Measurements from ENCODE around the gene DPYSL4.

The DPYSL4 gene

DNA sequence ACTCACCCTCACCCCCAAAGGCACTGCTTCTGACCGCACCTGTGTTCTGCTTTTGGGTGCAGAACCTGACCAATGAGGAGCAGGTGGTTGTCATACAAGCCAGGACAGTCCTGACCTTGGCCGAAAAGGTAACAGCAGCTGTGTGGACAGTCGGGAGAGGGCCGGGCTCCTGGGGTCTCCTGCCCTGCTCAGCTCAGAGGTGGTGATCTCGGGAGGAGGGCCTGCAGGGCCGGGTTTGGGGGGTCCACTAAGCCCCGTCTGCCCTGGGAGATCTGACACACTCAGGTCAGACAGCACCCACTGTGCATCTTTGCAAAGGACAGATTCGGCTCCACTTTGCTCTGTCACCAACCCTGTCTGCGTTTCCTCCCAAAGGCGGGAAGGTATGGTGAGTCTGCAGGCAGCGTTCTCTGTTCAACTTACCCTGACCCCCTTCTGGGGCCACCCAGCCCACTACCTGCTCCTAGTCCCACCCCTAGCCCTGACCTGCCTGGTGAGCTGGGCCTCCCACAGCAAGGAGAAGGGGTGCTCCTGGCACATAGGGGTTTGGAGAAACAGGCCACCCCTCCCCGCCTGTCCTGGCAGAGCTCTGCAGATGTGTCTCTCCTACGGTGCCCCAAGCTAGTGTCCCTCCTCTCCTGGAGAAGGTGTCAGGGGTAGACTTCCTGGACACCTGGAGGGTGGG, 33.7 kb upstream of the DPYSL4 start:
- H3K4me2 ChIP-seq (ENCODE audit: low read length): no peak overlapping the region
- no peaks in the 10 kb centered on the region for H3K4me1 ChIP-seq (ENCODE audit: control insufficient read depth, low read length)
- no peaks in the 10 kb centered on the region for H3F3A ChIP-seq (ENCODE audit: control insufficient read depth, insufficient read depth)
- no peaks in the 10 kb centered on the region for H3K36me3 ChIP-seq (ENCODE audit: control insufficient read depth, low read length)
- TF ChIP-seq CTCF (IDR thresholded peaks at IDR 0.05; ENCODE audit: low read depth, low read length, poor library complexity, severe bottlenecking) (no peak), EZH2phosphoT487 (IDR thresholded peaks at IDR 0.05; ENCODE audit: borderline replicate concordance, low read length) (no peak)
- no peaks in the 10 kb centered on the region for H3K27me3 ChIP-seq (ENCODE audit: control insufficient read depth, low read length)
- no peak overlapping the region for H3K27ac ChIP-seq (ENCODE audit: low read depth, low read length)
- no peaks in the 10 kb centered on the region for H4K20me1 ChIP-seq (ENCODE audit: control insufficient read depth, insufficient read depth, low read depth, low read length)
- H3K9me3 ChIP-seq (ENCODE audit: control insufficient read depth, insufficient read depth, low read length): no peaks in the 10 kb centered on the region
- H3K9me2 ChIP-seq (replicated peaks; ENCODE audit: control insufficient read depth, low read length): no peaks in the 10 kb centered on the region
- H3K4me3 ChIP-seq (ENCODE audit: low read length): no peak overlapping the region
- no peaks in the 10 kb centered on the region for H3K79me2 ChIP-seq (ENCODE audit: control insufficient read depth, low read length)

DNA sequence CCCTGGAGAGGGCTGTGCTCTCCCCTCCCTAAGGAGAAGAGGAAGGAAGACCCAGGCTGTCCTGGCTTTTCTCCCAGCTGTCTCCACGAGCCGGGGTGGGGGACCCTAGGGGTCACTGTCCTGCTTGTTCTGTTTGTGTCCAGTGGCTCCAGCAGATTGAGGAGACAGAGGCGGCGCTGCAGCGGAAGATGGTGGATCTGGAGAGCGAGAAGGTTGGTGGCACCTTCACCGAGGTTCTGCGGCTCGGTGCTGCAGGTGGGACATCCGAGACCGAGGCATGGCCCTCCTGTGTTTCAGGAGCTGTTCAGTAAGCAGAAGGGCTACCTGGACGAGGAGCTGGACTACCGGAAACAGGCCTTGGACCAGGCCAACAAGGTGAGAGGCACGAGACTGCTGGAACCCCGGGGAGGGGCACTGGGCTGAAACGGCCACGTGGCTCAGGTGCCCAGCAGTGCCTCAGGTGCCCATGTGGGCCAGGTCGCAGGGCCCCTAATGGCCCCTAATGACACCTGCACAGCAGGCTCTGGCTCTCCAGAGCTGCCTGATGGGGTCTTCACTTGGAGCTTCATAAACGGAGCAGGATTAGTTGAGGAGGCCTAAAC, 33.0 kb upstream of the DPYSL4 start:
- no peaks in the 10 kb centered on the region for H3K9me2 ChIP-seq (replicated peaks; ENCODE audit: control insufficient read depth, low read length)
- no peaks in the 10 kb centered on the region for H3K36me3 ChIP-seq (ENCODE audit: control insufficient read depth, low read length)
- no peaks in the 10 kb centered on the region for H3K79me2 ChIP-seq (ENCODE audit: control insufficient read depth, low read length)
- H4K20me1 ChIP-seq (ENCODE audit: control insufficient read depth, insufficient read depth, low read depth, low read length): no peaks in the 10 kb centered on the region
- H3K4me1 ChIP-seq (ENCODE audit: control insufficient read depth, low read length): 0 out of 2 replicates have a peak, but pooled peaks cover 3% of the 10 kb centered on the region
- no peaks in the 10 kb centered on the region for H3K9me3 ChIP-seq (ENCODE audit: control insufficient read depth, insufficient read depth, low read length)
- no peak overlapping the region for H3K27ac ChIP-seq (ENCODE audit: low read depth, low read length)
- no peak overlapping the region for H3K4me2 ChIP-seq (ENCODE audit: low read length)
- TF ChIP-seq CTCF (IDR thresholded peaks at IDR 0.05; ENCODE audit: low read depth, low read length, poor library complexity, severe bottlenecking): no peak
- TF ChIP-seq EZH2phosphoT487 (IDR thresholded peaks at IDR 0.05; ENCODE audit: borderline replicate concordance, low read length): no peak
- no peaks in the 10 kb centered on the region for H3F3A ChIP-seq (ENCODE audit: control insufficient read depth, insufficient read depth)
- no peaks in the 10 kb centered on the region for H3K27me3 ChIP-seq (ENCODE audit: control insufficient read depth, low read length)
- no peak overlapping the region for H3K4me3 ChIP-seq (ENCODE audit: low read length)

DNA sequence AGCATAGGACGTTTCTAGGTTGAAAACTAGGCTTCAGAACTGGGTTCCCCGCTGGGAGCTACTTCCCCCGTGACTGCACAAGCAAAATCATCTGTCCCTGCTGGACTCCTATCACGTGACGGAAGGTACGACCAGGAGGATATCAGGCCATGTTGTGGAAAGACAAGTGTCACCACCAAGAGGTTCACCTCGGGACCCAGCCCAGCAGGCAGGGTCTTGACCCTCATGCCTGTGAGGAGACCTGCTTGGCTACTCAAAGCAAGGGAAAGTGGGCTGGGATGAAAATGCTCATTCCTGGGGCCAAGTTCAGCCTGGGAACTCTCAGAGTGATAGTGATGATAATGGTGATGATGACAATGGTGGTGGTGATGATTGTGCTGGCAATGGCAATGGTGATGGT, 32.3 kb upstream of the DPYSL4 start:
- Histone ChIP-seq H3K9me2 (replicated peaks; ENCODE audit: control insufficient read depth, low read length) (no peaks in the 10 kb centered on the region), H3K27ac (ENCODE audit: low read depth, low read length) (no peak overlapping the region), H4K20me1 (ENCODE audit: control insufficient read depth, insufficient read depth, low read depth, low read length) (no peaks in the 10 kb centered on the region), H3F3A (ENCODE audit: control insufficient read depth, insufficient read depth) (no peaks in the 10 kb centered on the region; the same call in 1 of the 2 replicates), H3K79me2 (ENCODE audit: control insufficient read depth, low read length) (no peaks in the 10 kb centered on the region), H3K4me2 (ENCODE audit: low read length) (no peak overlapping the region), H3K4me1 (ENCODE audit: control insufficient read depth, low read length) (peaks cover 10% of the 10 kb centered on the region), H3K27me3 (ENCODE audit: control insufficient read depth, low read length) (no peaks in the 10 kb centered on the region), H3K4me3 (ENCODE audit: low read length) (no peak overlapping the region), H3K36me3 (ENCODE audit: control insufficient read depth, low read length) (no peaks in the 10 kb centered on the region), H3K9me3 (ENCODE audit: control insufficient read depth, insufficient read depth, low read length) (peaks cover 4% of the 10 kb centered on the region; the same call in 1 of the 2 replicates)
- TF ChIP-seq EZH2phosphoT487 (IDR thresholded peaks at IDR 0.05; ENCODE audit: borderline replicate concordance, low read length) (no peak), CTCF (IDR thresholded peaks at IDR 0.05; ENCODE audit: low read depth, low read length, poor library complexity, severe bottlenecking) (no peak)
